Activated naive CD8-positive, alpha-beta T cell treated with anti-CD3 and anti-CD28 coated beads, Interleukin-2, amount 50 U/mL, for 16 hours (primary cell): Measurements from ENCODE around the gene GCG.

Experiments
- DNase-seq: peaks from one replicate; pipeline ENCODE4 v3.0.0-alpha.2; 2020; ENCODE audit warnings: low read depth, low spot score

Gene GCG

GRCh38 chr2:162149940-162150339 lies 2.1 kb downstream of the GCG start:
- DNase-seq: no peak

DNA sequence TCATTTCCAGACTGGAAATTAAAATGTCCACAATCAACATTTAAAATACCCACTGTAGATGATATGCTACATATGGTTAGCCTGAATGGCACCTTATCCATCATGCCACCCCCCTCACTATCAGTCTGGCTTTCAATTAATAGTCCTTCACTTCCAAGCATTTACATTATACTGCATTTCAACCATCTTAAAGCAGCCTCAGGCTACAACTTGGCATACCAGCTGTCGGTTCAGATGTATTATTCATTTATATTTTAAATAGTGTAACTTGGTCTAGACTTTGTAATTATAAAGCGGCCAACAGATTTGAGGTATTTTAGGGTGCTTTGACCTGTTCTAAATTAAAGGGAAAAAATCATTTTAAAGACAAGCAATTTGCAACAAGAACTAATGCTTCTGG lies 2.6 kb downstream of the GCG start:
- DNase-seq: no peak

DNA sequence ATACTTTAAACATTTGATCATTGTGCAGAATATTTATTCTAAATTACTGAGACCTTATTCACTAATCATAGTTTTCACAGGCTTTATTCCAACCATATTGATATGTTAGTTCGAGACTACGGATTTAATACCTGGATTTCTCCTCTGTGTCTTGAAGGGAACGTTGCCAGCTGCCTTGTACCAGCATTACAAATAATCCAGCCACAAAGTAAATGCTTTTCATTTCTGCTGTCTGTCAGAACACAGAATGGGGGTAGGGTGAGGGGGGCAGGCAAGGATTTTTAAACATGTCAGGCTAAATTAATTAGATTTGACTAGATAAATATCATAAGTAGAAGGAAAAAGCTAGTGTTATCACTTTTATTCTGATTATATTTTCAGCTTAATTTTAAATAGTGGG lies 3.1 kb downstream of the GCG start:
- DNase-seq: no peak

GRCh38 chr2:162143969-162144368 lies 8.1 kb downstream of the GCG start:
- no peak for DNase-seq

- no peak for DNase-seq
These were observed 13.7 kb downstream of the GCG start for GRCh38 chr2:162138310-162138709.

- DNase-seq: no peak
These were observed 24.6 kb downstream of the GCG start for GRCh38 chr2:162127422-162127821.

DNA sequence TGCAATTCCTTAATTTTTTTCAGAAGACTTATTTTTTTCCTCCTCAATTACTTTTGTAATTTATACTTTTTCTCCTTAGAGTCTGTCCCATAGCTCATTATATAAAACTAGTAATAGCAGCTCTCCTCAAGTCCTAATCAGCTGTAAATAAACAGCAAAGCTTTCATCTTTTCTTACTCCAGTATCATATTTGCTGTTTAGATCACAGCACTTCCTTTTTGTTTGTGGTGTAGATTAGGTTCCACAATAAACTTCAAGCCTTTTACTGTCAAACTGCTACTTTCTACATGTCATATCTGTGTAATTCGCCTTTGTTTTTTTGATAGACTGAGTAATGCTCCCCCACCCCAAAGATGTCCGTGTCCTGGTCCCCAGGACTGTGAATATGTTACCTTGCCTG lies 25.5 kb downstream of the GCG start:
- DNase-seq: no peak

DNA sequence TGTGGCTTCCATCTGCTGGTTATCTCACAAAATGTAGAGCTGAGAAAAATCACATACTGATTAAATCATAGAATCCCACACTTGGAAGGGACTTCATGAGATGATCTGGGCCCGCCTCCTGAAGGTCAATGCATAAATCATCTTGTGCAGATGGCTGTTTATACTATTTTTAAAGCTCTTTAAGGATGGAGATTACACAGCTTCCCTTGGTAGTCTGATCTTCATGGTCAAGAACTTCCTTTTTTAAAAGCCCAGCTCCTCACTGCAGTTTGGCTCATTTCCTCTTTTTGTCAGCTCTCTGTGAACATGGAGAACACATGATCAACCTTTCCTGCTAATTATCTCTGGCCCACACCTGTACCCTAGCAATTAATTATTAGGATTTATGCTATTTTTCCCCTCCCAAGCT lies 25.9 kb downstream of the GCG start:
- no peak for DNase-seq

DNA sequence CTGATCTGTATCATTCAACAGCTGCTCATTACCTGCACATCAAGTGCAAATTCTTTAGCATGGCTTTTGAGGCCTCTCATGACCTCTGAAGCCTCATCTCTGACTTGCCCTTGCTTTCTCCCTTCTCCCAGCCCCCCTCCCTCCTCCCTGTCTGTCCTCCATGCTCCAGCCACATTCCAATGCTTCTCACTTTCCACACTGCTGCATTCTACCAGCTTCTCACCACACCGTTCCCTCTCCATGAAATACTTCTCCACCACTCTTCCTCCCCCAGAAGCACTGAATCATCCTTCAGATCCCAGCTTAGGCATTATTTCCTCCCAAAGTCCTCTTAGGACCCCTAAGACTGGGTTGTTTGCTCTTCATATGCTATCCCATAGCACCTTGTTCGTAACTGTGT lies 26.9 kb downstream of the GCG start:
- DNase-seq: no peak

GRCh38 chr2:162123806-162124758 lies 28.0 kb downstream of the GCG start:
- no peak for DNase-seq

DNA sequence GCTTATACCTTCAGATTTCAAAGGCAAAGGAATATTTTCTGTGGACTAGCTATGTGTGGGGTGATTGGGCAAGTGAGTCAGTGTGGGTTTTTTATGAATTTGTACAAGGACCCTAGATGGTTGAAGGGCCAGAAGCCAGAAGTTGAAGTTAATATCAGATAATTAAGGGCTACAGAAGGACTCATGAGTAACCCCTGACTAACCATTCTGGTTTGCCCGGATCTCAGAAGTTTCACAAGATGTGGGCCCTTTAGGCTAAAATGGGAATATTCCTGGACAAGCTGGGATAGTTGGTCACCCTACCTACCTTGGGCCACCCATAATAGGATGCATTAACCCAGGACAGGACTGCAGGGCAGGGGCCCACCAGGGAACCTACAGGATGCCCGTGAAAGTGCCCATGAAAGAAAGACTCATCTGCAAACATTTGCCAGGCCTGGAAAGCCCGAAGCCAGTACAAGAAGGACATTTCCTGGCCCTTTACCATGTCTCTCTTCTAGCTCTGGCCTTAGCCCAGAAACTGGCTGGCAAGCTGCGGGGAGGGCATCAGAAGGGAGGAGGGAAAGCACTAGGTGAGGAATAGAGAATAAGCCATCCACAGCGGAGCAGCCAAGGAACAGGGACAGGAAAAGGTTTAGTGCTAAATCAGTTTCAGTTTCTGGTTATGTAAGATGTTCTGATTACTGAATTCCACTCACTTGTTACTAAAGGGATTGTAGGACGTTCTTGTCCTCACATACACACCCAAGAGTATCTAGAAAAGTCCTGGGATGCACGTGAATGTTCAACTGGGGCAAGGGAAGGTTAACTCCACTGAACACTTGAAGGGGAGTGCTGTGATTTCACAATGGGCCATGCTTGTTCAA lies 33.6 kb downstream of the GCG start:
- no peak for DNase-seq

DNA sequence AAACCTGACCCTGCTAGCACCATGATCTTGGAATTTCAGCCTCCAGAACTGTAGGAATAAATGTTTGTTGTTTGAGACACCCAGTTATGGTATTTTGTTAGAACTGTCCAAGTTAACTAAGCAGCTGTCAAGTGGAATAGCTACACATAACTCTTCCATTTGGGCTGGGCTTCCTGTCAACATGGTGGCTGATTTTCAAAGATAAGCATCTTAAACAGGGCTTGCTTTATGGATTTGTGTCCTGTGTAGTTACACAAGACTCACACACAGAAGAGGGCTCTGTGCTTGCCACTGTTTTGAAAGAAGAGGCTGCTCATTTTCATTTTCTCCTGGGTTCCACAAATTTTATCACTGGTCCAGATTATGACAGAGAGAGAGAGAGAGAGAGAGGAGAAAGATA lies 35.7 kb downstream of the GCG start:
- no peak for DNase-seq

GRCh38 chr2:162115076-162115475 lies 37.0 kb downstream of the GCG start:
- no peak for DNase-seq

- DNase-seq: no peak
These were observed 37.8 kb downstream of the GCG start for GRCh38 chr2:162114271-162114670.

DNA sequence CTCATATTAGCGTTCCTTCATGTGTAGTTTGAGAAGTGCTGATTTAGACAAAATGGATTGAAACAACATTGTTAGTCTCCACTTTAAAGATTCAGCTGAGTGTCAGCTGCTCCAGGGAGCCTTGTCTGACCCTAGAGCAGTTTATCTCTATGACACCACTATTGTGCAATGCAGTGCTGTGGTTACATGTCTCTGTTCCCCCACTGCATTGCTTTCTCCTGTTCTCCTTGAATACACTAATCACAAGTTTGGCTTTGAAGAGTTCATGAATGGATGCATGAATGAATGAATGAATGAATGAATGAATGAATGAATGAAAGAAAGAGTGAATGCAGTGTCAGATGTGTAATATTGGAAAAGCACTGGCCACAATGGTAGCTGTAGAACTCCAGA lies 38.3 kb downstream of the GCG start:
- no peak for DNase-seq

GRCh38 chr2:162113088-162113775 lies 38.8 kb downstream of the GCG start:
- DNase-seq: no peak

GRCh38 chr2:162111958-162112850 lies 39.8 kb downstream of the GCG start:
- DNase-seq: no peak

- no peak for DNase-seq
These were observed 44.6 kb downstream of the GCG start for GRCh38 chr2:162107361-162107901.

DNA sequence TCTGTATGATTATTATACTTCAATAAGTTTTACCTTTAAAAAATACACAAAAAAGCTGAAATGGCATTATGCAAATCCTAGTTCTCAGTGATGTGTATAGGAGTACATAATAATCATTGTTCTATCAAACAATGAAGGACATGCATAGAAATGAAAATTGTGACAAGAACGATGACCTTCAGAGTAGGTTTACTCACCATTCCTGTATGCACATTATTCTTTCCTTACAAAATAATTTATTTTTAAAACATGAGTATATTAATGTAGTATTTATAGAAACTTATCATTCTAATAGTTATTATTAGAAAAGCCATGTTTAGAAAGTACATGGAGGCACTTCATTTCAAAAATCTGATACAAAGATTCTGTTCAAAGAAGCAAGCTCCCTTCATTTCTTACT lies 45.3 kb downstream of the GCG start:
- DNase-seq: no peak

DNA sequence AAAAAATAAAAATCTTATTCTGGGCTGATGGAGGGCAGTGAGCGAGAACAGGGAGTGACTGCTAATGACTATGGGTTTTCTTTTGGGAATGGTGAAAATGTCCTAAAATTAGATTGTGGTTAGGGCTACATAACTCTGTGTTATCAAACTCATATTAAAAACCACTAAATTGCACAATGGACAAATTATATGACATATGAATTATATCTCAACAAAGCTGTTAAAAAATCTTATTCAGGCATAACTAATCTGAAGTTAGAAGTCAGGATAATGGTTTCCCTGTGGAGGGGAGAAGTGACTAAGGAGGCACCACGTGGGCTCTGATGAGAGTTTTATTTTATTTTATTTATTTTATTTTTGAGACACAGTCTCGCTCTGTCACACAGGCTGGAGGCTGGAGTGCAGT lies 45.9 kb downstream of the GCG start:
- no peak for DNase-seq
